ENCODE measurements around the gene ABHD6. TPM values are rescaled to one million over a fixed set of nuclear protein-coding genes. Genes with fewer than 3 reads are reported as not detected.

The ABHD6 gene
- total and polyA plus RNA-seq, 9 of the 15 experiments (the other 6 are each of a cell fraction or from before 2014, with no cell fraction given) = 0.53 to 3.6 (median 2.5) TPM

DNA sequence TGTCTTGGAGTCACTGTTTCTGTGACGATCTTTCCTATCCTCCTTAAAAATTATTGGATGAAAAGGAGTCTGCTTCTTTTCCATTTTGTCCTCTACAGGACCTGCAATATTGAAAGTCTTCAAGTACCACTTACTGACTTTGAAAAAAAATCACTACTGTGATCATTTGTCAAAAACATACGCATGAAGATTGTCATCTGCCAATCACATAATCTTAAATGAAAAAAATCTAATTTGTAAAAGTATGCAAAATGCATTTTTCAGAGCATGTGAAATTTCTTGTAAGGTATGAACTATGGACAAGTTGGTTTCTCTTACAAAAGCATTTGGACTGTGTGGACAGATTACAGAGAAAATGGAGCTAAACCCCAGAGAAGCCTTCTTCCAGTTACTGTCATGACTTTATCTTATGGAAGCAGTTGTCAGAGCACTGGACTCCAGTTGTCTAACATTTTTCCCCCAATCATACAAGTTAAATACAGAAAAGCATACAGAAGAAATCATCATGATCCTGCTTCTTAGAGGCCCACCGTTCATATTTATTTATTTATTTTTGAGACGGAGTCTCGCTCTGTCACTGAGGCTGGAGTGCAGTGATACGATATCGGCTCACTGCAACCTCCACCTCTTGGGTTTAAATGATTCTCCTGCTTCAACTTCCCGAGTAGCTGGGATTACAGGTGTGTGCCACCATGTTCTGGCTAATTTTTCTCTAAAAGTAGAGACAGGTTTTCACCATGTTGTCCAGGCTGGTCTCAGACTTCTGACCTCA, 91.7 kb downstream of the ABHD6 start (continued):
- no peak for TF ChIP-seq CBX8 (IDR thresholded peaks at IDR 0.05; ENCODE audit: borderline replicate concordance, extremely low read depth, low read depth, low read length, poor library complexity, severe bottlenecking)
- TF ChIP-seq CBFA2T2 (conservative IDR thresholded peaks at IDR 0.05) = peak; percentile 69
- TF ChIP-seq HES1 (IDR thresholded peaks at IDR 0.05; ENCODE audit: low read depth) = no peak
- TF ChIP-seq, protein P1, sequence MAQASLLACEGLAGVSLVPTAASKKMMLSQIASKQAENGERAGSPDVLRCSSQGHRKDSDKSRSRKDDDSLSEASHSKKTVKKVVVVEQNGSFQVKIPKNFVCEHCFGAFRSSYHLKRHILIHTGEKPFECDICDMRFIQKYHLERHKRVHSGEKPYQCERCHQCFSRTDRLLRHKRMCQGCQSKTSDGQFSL (CRISPR knock-in tag; IDR thresholded peaks at IDR 0.05) = no peak
- TF ChIP-seq, protein P1 (tag; IDR thresholded peaks at IDR 0.05) = no peak
- no peak; the same call in 1 of the 2 replicates for TF ChIP-seq EP300 (IDR thresholded peaks at IDR 0.05; ENCODE audit: low read length)
- no peak for TF ChIP-seq ZNF696 (CRISPR knock-in tag; conservative IDR thresholded peaks at IDR 0.05)
- TF ChIP-seq KHSRP (IDR thresholded peaks at IDR 0.05) = no peak
- TF ChIP-seq, protein P2, sequence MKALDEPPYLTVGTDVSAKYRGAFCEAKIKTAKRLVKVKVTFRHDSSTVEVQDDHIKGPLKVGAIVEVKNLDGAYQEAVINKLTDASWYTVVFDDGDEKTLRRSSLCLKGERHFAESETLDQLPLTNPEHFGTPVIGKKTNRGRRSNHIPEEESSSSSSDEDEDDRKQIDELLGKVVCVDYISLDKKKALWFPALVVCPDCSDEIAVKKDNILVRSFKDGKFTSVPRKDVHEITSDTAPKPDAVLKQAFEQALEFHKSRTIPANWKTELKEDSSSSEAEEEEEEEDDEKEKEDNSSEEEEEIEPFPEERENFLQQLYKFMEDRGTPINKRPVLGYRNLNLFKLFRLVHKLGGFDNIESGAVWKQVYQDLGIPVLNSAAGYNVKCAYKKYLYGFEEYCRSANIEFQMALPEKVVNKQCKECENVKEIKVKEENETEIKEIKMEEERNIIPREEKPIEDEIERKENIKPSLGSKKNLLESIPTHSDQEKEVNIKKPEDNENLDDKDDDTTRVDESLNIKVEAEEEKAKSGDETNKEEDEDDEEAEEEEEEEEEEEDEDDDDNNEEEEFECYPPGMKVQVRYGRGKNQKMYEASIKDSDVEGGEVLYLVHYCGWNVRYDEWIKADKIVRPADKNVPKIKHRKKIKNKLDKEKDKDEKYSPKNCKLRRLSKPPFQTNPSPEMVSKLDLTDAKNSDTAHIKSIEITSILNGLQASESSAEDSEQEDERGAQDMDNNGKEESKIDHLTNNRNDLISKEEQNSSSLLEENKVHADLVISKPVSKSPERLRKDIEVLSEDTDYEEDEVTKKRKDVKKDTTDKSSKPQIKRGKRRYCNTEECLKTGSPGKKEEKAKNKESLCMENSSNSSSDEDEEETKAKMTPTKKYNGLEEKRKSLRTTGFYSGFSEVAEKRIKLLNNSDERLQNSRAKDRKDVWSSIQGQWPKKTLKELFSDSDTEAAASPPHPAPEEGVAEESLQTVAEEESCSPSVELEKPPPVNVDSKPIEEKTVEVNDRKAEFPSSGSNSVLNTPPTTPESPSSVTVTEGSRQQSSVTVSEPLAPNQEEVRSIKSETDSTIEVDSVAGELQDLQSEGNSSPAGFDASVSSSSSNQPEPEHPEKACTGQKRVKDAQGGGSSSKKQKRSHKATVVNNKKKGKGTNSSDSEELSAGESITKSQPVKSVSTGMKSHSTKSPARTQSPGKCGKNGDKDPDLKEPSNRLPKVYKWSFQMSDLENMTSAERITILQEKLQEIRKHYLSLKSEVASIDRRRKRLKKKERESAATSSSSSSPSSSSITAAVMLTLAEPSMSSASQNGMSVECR (CRISPR knock-in tag; IDR thresholded peaks at IDR 0.05) = no peak
- no peak for TF ChIP-seq ZNF274 (IDR thresholded peaks at IDR 0.05; ENCODE audit: borderline replicate concordance, low read depth, low read length)
- TF ChIP-seq NFXL1 (CRISPR knock-in tag; IDR thresholded peaks at IDR 0.05) = no peak
- no peak for TF ChIP-seq ZNF3 (CRISPR knock-in tag; IDR thresholded peaks at IDR 0.05)
- TF ChIP-seq, protein P3, sequence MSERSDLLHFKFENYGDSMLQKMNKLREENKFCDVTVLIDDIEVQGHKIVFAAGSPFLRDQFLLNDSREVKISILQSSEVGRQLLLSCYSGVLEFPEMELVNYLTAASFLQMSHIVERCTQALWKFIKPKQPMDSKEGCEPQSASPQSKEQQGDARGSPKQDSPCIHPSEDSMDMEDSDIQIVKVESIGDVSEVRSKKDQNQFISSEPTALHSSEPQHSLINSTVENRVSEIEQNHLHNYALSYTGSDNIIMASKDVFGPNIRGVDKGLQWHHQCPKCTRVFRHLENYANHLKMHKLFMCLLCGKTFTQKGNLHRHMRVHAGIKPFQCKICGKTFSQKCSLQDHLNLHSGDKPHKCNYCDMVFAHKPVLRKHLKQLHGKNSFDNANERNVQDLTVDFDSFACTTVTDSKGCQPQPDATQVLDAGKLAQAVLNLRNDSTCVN (CRISPR knock-in tag; IDR thresholded peaks at IDR 0.05) = no peak
- TF ChIP-seq TSHZ1 (CRISPR knock-in tag; IDR thresholded peaks at IDR 0.05) = peak; percentile 72; the same call in 1 of the 2 replicates
- TF ChIP-seq RBM22 (IDR thresholded peaks at IDR 0.05; ENCODE audit: low read depth, low read length, poor library complexity, severe bottlenecking) = no peak
- TF ChIP-seq KDM5B (IDR thresholded peaks at IDR 0.05; ENCODE audit: insufficient replicate concordance, low read depth, low read length) = no peak

Data from K562 (cell line).